GM23338 (cell line): ENCODE data around the gene SRPRA.

Source experiments
- EZH2 ChIP-seq: fragments of 200-600 bp; sonication (generic); IDR thresholded peaks from one replicate; pipeline ENCODE4 v1.8.0; 2017; ENCODE audit warnings: antibody characterized with exemption, mild to moderate bottlenecking, low read depth; ENCODE audit not compliant: unreplicated experiment
- JUNB ChIP-seq: IDR thresholded peaks from one replicate; pipeline ENCODE4 v1.6.1; 2016; ENCODE audit warnings: antibody characterized with exemption; ENCODE audit not compliant: unreplicated experiment
- NANOG ChIP-seq: IDR thresholded peaks from 2 replicates; pipeline ENCODE4 v1.6.1; 2016; ENCODE audit warnings: antibody characterized with exemption, borderline replicate concordance
- TF ChIP-seq, protein P1 (sequence below), 2 experiments: fragments of 200-600 bp in 1 of 2; sonication (generic) in 1 of 2; conservative IDR thresholded peaks; 2 replicates each; pipeline versions ENCODE4 v1.5.1 to v1.6.1; 2016 to 2017; ENCODE audit warnings: antibody characterized with exemption in 2 of 2, low read depth in 2 of 2, mild to moderate bottlenecking in 2 of 2, moderate library complexity in 1 of 2

DNA sequence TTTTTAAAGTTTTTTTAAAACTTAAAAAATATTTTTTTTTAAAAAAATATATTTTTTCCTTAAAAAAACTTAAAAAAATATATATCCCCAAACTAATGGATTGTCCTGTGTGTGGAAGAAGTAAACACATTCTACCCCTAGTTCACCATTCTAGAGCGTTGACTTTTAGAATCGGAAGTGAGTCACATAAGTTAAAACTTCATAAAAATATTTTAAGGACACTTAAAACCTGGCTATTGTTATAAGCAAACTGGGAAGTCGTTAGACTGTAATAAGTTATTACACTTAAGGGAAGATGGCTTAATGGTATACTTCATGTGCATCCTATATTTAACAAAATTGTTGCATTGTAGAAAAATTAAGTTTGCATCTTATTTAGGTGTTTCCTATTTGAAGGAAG, 36.0 kb downstream of the SRPRA start:
- TF ChIP-seq, protein P1, sequence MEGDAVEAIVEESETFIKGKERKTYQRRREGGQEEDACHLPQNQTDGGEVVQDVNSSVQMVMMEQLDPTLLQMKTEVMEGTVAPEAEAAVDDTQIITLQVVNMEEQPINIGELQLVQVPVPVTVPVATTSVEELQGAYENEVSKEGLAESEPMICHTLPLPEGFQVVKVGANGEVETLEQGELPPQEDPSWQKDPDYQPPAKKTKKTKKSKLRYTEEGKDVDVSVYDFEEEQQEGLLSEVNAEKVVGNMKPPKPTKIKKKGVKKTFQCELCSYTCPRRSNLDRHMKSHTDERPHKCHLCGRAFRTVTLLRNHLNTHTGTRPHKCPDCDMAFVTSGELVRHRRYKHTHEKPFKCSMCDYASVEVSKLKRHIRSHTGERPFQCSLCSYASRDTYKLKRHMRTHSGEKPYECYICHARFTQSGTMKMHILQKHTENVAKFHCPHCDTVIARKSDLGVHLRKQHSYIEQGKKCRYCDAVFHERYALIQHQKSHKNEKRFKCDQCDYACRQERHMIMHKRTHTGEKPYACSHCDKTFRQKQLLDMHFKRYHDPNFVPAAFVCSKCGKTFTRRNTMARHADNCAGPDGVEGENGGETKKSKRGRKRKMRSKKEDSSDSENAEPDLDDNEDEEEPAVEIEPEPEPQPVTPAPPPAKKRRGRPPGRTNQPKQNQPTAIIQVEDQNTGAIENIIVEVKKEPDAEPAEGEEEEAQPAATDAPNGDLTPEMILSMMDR (conservative IDR thresholded peaks at IDR 0.05; ENCODE audit: low read depth in 2 of 2) = no peak
- TF ChIP-seq NANOG = no peak
- no peak for TF ChIP-seq JUNB
- TF ChIP-seq EZH2 = no peak
